Activated CD8-positive, alpha-beta memory T cell treated with anti-CD3 and anti-CD28 coated beads for 36 hours (primary cell): Measurements from ENCODE around the gene WDR36. TPM values are rescaled to one million over a fixed set of nuclear protein-coding genes. Genes with fewer than 3 reads are reported as not detected.

Experiments used
- CTCF ChIA-PET: fragments of 350-600 bp; sonication (Branson Sonifier 250); formaldehyde crosslinking; loops from one replicate; lab custom pipeline; 2021; ENCODE audit warnings: antibody characterized with exemption; lab: Charles Lee
- POLR2A ChIA-PET: fragments of 350-600 bp; sonication (Branson Sonifier 250); formaldehyde crosslinking; loops from one replicate; lab custom pipeline; 2021; ENCODE audit warnings: antibody characterized with exemption; lab: Charles Lee
- total RNA-seq, 2 experiments: library from RNA; stranded (reverse); gene quantifications; one replicate each; pipeline ENCODE4 v1.2.3, GENCODE V29; 2021

Gene WDR36
- total RNA-seq, 2 experiments from 2014 or later, result 81.3 to 82.6 TPM

DNA sequence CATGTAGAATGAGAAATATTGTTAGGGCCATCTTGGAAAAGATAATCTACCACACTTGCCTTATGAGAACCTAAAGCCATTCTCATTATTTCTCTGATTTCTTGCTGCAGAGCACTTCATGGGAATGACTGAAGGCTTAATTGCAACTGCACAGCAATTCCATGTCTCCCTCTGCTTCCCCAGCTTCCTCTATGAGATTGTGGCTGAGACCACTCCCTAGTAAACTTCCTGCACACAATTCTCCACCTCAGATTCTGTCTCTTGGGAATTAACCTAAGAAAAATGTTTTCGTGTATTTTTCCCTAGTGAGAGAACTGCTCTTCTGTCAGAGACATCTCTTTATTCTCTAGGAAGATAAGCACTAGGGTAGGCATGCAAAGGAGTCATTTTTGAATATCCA is 76.5 kb downstream of the WDR36 start:
- CTCF ChIA-PET, result no interaction called here
- POLR2A ChIA-PET, result interaction anchor here (0.6 kb wide), 1 partner anchor 38 kb away, joined by 3 read pairs; no protein-coding TSS in a partner anchor

DNA sequence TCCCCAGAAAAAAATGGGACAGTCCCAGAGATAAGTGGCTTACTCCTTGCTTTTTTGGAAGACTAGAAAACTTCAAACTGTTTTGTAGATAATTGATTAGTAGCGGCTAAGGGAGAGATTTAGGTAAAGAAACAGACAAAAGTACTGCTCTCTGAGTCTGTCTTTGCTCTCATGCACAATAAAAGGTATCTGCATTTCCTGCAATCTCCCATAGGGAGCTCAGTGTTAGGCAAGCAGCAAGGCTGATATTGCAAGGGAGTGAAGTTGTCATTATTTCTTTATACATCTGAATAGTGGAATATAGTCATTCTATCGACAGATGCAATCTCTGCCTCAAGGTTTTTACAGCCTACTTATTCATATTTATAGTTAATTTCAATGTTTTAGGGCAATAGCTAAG is 77.1 kb downstream of the WDR36 start:
- CTCF ChIA-PET, result no interaction called here
- POLR2A ChIA-PET, result interaction anchor here (0.6 kb wide), 1 partner anchor 38 kb away, joined by 3 read pairs; no protein-coding TSS in a partner anchor

DNA sequence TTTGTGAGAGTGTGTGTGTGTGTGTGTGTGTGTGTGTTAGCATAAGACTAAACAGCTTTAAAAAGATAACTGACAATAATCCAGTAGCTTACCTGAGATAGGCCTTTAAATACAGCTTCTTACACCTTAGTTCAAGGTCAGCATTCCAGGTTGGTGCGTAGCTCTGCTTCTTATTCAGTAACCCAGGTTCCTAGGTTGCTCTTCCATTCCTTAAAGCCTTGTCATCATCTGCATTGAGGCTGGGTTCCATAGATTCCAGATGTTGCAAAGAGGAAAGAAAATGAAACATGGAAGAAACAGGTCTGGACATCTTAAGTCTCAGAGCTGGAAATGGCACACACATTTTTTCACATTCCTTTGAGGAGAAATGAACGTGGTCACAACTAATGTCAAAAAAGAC is 78.1 kb downstream of the WDR36 start:
- ChIA-PET POLR2A (no interaction called here), CTCF (no interaction called here)

DNA sequence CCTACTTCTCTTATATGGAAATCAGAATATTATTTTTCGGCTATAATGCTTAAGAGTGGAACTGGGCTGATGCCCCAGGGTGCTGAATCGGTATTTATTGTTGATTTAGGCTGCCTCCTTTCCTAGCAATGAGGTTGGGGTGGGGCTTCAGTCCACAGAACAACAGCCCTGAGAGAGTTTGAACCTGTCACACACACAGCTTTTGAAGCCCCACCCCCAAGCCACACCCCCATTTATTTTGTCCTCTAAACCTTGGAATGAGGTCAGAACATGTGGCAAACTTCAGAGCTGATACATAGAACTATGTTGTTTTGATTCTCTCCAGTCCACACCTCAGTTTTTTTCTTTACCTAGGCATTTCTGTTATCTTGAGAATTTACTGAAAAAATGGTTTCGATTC is 80.4 kb downstream of the WDR36 start:
- ChIA-PET POLR2A (no interaction called here), CTCF (interaction anchor here (1.4 kb wide), 1 partner anchor 50 kb away, joined by 5 read pairs; no protein-coding TSS in a partner anchor)

DNA sequence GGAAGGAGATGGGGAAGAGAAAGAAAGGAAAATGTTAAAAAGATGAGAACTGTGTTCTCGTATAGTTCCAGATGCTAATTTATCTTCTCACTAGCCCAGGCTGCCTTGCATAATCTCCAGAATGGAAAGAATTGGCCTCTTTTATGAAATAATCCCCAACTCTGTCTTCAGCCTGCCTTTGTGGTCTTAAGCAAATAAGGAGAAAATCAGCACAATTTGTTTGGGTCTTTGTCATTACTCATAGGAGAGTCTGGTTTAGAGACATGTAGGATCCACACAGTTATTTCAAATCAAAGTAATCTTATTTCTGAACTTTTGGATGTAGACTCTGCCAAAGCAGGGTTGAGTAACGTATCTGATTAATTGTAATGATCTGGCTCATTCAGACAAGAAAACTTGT is 81.3 kb downstream of the WDR36 start:
- CTCF ChIA-PET, result no interaction called here
- POLR2A ChIA-PET, result no interaction called here

Other genes starting within 250 kb of the WDR36 start
- gene TSLP, start 20.6 kb upstream of the WDR36 start, total RNA-seq, result under 1 TPM; 0.51 to 0.67 TPM
- gene CAMK4, start 132.0 kb downstream of the WDR36 start, total RNA-seq, result 10 to 100 TPM; 51.8 to 57.4 TPM